ENCODE measurements around the gene TRABD2B. TPM values are rescaled to one million over a fixed set of nuclear protein-coding genes. Genes with fewer than 3 reads are reported as not detected.

The TRABD2B gene
- total RNA-seq, 2 donors from 2014 or later, result 2.6 to 4.3 TPM

DNA sequence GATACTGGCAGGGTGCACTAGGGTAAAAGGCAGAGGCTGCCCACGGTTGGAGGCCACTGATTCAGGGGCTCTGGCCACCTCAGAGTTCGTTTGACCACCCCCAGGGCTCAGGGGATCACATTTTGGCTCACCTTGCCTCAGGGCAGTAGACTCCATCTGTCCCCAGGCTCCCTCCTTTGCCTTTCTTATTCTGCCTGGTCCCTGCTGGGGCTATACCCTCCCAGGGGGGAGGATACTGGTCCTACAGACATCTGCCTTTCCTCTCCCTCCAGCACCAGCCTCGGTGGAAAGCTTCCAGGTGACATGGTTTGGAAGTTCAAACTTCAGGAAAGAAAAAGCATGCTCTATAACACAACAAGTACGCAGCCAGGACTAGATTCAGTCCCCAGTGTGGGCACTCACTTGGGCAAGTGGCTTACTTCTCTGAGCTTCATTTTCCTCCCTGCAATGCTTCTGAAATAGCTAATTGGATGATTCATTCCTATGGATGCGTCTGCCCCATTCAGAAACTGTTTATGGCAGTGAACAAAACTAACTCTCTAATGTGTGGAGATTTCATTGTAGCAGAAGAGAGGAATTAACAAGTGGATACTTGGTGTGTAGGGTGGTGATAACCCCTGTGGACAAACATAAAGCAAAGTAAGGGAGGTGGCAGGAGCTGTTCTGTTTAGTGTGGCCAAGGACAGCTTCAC is 154.8 kb downstream of the TRABD2B start:
- Histone ChIP-seq H3K36me3 (replicated peaks in 1 of 2; ENCODE audit: insufficient read depth in 1 of 2, low read depth in 2 of 2) (no peaks in the 10 kb centered on the region), H3K27ac (peak overlapping the region in 3 of 4 donors; percentile 33 to 67 (median 56)), H3K9me3 (no peaks in the 10 kb centered on the region), H3K27me3 (no peaks in the 10 kb centered on the region), H3K4me3 (no peak overlapping the region), H3K4me1 (peaks cover 62% of the 10 kb centered on the region)
- ATAC-seq (no peak), DNase-seq (no peak)
- TF ChIP-seq POLR2A (IDR thresholded peaks at IDR 0.05), result no peak
- TF ChIP-seq, protein P1, sequence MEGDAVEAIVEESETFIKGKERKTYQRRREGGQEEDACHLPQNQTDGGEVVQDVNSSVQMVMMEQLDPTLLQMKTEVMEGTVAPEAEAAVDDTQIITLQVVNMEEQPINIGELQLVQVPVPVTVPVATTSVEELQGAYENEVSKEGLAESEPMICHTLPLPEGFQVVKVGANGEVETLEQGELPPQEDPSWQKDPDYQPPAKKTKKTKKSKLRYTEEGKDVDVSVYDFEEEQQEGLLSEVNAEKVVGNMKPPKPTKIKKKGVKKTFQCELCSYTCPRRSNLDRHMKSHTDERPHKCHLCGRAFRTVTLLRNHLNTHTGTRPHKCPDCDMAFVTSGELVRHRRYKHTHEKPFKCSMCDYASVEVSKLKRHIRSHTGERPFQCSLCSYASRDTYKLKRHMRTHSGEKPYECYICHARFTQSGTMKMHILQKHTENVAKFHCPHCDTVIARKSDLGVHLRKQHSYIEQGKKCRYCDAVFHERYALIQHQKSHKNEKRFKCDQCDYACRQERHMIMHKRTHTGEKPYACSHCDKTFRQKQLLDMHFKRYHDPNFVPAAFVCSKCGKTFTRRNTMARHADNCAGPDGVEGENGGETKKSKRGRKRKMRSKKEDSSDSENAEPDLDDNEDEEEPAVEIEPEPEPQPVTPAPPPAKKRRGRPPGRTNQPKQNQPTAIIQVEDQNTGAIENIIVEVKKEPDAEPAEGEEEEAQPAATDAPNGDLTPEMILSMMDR (IDR thresholded peaks at IDR 0.05), result no peak
- WGBS, 2 donors, result 48 to 57% methylated on average over 5 of the region's 5 CpGs
- intact Hi-C loops (cut with DNase I), result no loop called here

DNA sequence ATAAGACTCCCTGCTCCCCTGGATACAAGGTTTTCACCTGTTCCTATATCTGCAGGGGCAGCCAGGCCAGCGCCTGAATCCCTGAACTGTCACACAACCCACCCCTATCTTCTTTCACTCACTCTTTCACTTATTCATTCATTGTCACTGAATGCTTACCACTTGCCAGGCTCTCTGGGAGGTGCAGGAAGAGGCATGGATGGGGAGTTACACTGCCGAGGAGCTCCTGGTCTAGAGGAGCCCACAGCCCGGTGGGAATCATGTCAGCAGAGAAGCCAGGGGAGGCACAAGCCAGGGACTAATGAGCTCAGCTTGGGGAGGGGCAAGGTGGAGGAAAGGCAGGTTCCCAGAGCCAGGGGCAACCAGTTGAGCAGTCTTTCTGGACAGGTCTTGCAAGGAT is 155.8 kb downstream of the TRABD2B start:
- H3K27me3 ChIP-seq, result no peaks in the 10 kb centered on the region
- TF ChIP-seq POLR2A (IDR thresholded peaks at IDR 0.05), result no peak
- TF ChIP-seq, protein P1 (IDR thresholded peaks at IDR 0.05), result no peak
- 58 to 67% methylated on average over 3 of the region's 3 CpGs for WGBS, 2 donors
- H3K9me3 ChIP-seq, result no peaks in the 10 kb centered on the region
- DNase-seq (peak in 1 of 4 donors; percentile 2), ATAC-seq (no peak)
- intact Hi-C loops (cut with DNase I), result no loop called here
- H3K4me1 ChIP-seq, result peaks cover 62% of the 10 kb centered on the region
- H3K36me3 ChIP-seq (replicated peaks in 1 of 2; ENCODE audit: insufficient read depth in 1 of 2, low read depth in 2 of 2), result no peaks in the 10 kb centered on the region
- no peak overlapping the region for H3K4me3 ChIP-seq
- H3K27ac ChIP-seq, result peak overlapping the region in 3 of 4 donors; percentile 33 to 67 (median 56)

DNA sequence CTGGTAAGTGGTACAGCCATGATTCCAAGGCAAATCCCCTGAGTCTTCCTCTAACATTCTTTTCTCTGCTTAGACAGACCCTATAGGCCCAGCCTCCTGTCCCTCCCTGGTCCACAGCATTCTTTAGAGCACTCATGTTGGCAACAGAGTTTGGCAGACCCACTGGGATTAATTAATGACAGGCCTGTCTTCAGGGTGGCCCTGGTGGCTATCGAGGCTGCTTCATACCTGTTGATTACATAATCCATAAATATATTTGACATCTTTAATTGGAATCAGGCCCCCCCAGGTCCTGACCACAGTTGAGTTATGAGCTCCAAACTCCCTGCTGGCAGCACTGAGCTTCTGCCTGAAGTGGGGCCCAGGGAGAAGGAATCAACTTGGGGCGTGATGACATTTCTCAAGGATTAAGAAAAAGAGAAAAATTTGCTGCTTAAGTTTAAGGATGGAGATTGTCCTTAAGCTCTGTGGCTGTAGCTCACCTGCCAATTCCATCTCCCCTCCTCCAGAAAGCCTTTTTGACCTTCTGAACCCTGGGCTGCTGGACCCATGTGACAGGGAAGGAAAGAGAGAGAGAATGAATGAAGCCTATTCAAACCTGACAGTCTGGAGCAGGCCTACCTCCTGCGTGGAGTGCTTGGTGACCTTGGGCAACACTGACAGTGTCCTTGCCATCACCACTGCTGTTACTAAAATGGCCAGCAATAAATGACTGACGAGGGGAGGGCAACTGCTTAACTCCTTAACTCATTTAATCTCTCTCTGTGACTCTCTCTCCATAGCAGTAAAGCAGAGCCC is 156.6 kb downstream of the TRABD2B start:
- H3K4me1 ChIP-seq, result peaks cover 62% of the 10 kb centered on the region
- TF ChIP-seq, protein P1 (IDR thresholded peaks at IDR 0.05), result no peak
- no peak for TF ChIP-seq POLR2A (IDR thresholded peaks at IDR 0.05)
- WGBS, 2 donors, result 37 to 46% methylated on average over 4 of the region's 4 CpGs
- intact Hi-C loops (cut with DNase I), result no loop called here
- no peaks in the 10 kb centered on the region for H3K36me3 ChIP-seq (replicated peaks in 1 of 2; ENCODE audit: insufficient read depth in 1 of 2, low read depth in 2 of 2)
- H3K4me3 ChIP-seq, result no peak overlapping the region
- H3K9me3 ChIP-seq, result no peaks in the 10 kb centered on the region
- H3K27me3 ChIP-seq, result no peaks in the 10 kb centered on the region
- peak overlapping the region; percentile 33 to 67 (median 46) for H3K27ac ChIP-seq
- peak; percentile 32 to 64 (median 47) for DNase-seq
- peak; percentile 85 for ATAC-seq

DNA sequence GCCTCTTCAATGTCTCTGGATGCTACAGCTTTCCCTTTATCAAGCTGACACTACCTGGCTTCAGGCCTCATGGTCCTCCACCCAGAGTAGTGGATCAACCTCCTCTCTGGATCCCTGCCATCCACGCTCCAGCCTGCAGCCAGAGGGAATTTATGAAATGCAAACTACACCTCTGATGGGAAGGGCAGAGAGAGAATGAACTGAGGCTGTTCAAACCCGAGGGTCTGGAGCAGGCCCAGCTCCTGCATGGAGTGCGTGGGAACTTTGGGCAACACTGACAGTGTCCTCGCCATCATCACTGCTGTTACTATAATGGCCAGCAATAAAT is 157.8 kb downstream of the TRABD2B start:
- ATAC-seq (no peak), DNase-seq (peak in 2 of 4 donors; percentile 41 to 52)
- Histone ChIP-seq H3K4me3 (no peak overlapping the region), H3K27ac (peak overlapping the region in 2 of 4 donors; percentile 15 to 56), H3K27me3 (no peaks in the 10 kb centered on the region), H3K36me3 (replicated peaks in 1 of 2; ENCODE audit: insufficient read depth in 1 of 2, low read depth in 2 of 2) (no peaks in the 10 kb centered on the region), H3K9me3 (no peaks in the 10 kb centered on the region), H3K4me1 (peaks cover 62% of the 10 kb centered on the region)
- intact Hi-C loops (cut with DNase I), result no loop called here
- TF ChIP-seq, protein P1 (IDR thresholded peaks at IDR 0.05), result no peak
- TF ChIP-seq POLR2A (IDR thresholded peaks at IDR 0.05), result no peak
- 55 to 66% methylated on average over 4 of the region's 4 CpGs for WGBS, 2 donors

All from body of pancreas (tissue), 4 donors.